Activated CD4-positive, alpha-beta memory T cell treated with anti-CD3 and anti-CD28 coated beads for 36 hours (primary cell): Measurements from ENCODE around the gene FAM47E. TPM values are rescaled to one million over a fixed set of nuclear protein-coding genes. Genes with fewer than 3 reads are reported as not detected.

ENCODE experiments used
- CTCF ChIA-PET: fragments of 350-600 bp; sonication (Branson Sonifier 250); formaldehyde crosslinking; loops from one replicate; lab custom pipeline; 2021; ENCODE audit warnings: antibody characterized with exemption, inconsistent platforms; lab: Charles Lee
- POLR2A ChIA-PET: fragments of 350-600 bp; sonication (Branson Sonifier 250); formaldehyde crosslinking; loops from one replicate; lab custom pipeline; 2021; ENCODE audit warnings: antibody characterized with exemption; lab: Charles Lee
- DNase-seq: peaks from one replicate; pipeline ENCODE4 v3.0.0-alpha.2; 2020
- H3K27ac Mint-ChIP-seq: one replicate; pipeline ENCODE4 v1.8.0; 2021; ENCODE audit warnings: mixed read lengths
- H3K27me3 Mint-ChIP-seq: one replicate; pipeline ENCODE4 v1.8.0; 2021; ENCODE audit warnings: mixed read lengths
- H3K36me3 Mint-ChIP-seq: one replicate; pipeline ENCODE4 v1.8.0; 2021; ENCODE audit warnings: mixed read lengths
- H3K4me1 Mint-ChIP-seq: one replicate; pipeline ENCODE4 v1.8.0; 2021; ENCODE audit warnings: low read depth, mixed read lengths
- H3K4me3 Mint-ChIP-seq: one replicate; pipeline ENCODE4 v1.8.0; 2021; ENCODE audit warnings: mild to moderate bottlenecking, mixed read lengths
- H3K9me3 Mint-ChIP-seq: one replicate; pipeline ENCODE4 v1.8.0; 2021; ENCODE audit warnings: mixed read lengths
- intact Hi-C: fragments of 100-400 bp; cut with micrococcal nuclease; formaldehyde crosslinking; loops from one replicate; pipeline ENCODE4 v1.15.1; 2023
- total RNA-seq, 2 experiments: library from RNA; stranded (reverse); gene quantifications; one replicate each; pipeline ENCODE4 v1.2.3, GENCODE V29; 2021

FAM47E gene
- total RNA-seq, 2 experiments from 2014 or later = not detected

DNA sequence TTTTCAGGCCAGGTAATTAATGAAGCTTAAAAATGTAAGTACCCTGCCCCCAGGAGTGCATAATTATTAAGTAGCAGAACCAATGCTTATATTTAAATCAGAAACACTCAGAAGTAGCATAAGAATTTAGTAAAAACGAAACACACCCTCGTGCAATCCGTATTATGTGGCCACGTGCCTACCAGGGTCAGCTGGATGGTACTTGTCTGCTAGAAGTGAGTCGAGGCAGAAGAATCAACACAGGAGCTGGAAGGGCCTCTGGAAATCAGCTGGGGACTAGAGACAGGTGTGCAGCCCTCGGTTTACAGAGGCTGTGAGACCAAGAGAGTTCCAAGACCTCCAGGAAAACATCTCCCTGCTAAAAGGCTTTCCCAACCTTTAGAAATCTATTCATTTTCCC lies 559 bp upstream of the FAM47E start:
- Mint-ChIP-seq H3K9me3 (no peaks in the 10 kb centered on the region), H3K27me3 (peaks cover 49% of the 10 kb centered on the region), H3K4me3 (peak overlapping the region; percentile 69), H3K36me3 (no peaks in the 10 kb centered on the region), H3K27ac (no peak overlapping the region), H3K4me1 (peaks cover 8% of the 10 kb centered on the region)
- POLR2A ChIA-PET = interaction anchor here (0.5 kb wide), 1 partner anchor 338 kb away, joined by 4 read pairs; no protein-coding TSS in a partner anchor
- CTCF ChIA-PET = interaction anchor here (0.8 to 1.4 kb wide), 3 partner anchors 11 to 127 kb away, joined by 3 to 6 read pairs (median 5); no protein-coding TSS in a partner anchor
- intact Hi-C loops = loop anchor here (5.0 kb wide), 3 partner anchors 56 to 126 kb away; partner anchors contain the start of gene STBD1
- peak; percentile 23 for DNase-seq

DNA sequence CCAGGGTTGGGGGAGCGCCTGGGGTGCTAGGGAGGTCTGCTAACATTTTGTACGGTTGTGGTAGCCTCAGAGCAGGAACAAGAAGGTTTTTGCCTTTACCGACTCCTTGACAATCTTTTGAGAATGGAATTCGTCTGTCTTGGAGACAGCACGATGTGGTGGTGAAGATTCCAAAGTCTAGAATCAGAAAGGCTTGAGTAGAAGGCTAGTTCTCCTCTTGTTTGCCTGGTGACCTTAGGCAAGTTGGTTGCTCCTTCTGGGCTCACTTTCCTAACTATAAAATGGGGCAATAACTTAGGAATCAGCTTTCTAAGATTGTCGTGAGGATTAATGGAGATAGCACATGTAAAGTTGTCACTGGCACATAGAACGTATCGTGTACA lies 741 bp downstream of the FAM47E start:
- Mint-ChIP-seq H3K27me3 (peaks cover 54% of the 10 kb centered on the region), H3K9me3 (no peaks in the 10 kb centered on the region), H3K36me3 (no peaks in the 10 kb centered on the region), H3K4me3 (no peak overlapping the region), H3K27ac (no peak overlapping the region), H3K4me1 (peaks cover 8% of the 10 kb centered on the region)
- ChIA-PET POLR2A (no interaction called here), CTCF (interaction anchor here (1.1 to 2.1 kb wide), 2 partner anchors 73 to 126 kb away, joined by 3 to 10 read pairs; no protein-coding TSS in a partner anchor)
- intact Hi-C loops = loop anchor here (5.0 kb wide), 3 partner anchors 55 to 125 kb away; partner anchors contain the start of gene STBD1
- no peak for DNase-seq

DNA sequence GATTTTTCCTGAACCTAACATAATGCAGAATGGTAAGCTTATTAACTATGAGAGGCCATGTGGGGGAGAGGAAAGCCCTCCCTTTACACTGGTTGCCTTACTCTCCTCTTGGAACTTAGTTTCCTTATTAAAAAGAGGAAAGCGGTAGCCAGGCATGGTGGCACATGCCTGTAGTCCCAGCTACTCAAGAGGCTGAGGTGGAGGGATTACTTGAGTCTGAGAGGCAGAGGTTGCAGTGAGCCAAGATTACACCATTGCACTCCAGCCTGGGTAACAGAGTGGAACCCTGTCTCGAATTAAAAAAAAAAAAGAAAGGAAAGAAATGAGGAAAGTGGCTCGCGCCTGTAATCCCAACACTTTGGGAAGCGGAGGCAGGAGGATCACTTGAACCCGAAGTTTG lies 2.0 kb downstream of the FAM47E start:
- intact Hi-C loops = loop anchor here (5.0 kb wide), 3 partner anchors 54 to 124 kb away; partner anchors contain the start of gene STBD1
- Mint-ChIP-seq H3K9me3 (no peaks in the 10 kb centered on the region), H3K36me3 (no peaks in the 10 kb centered on the region), H3K27ac (no peak overlapping the region), H3K4me3 (no peak overlapping the region), H3K27me3 (peaks cover 52% of the 10 kb centered on the region), H3K4me1 (peaks cover 8% of the 10 kb centered on the region)
- ChIA-PET CTCF (interaction anchor here (1.3 to 2.1 kb wide), 2 partner anchors 9 to 124 kb away, joined by 4 to 10 read pairs; no protein-coding TSS in a partner anchor), POLR2A (no interaction called here)
- no peak for DNase-seq

DNA sequence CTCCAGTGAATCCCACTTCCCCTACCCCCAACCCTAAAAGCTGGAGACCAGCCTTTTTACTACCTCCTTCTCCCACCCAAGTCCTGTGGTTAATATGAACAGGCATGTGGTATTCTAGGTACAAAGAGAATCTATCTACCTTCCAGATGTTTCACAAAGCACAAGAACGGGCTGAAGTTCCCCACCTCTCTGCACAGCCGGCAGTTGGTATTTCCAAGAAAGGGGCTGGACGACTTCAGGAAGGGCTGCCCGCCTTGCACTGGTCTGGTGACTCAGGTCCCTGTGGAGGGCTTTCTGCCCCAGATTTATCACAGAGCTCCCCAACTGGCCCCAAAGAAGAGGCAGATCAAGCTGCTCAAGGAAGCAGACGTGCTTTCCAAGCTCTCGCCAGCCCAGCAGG lies 4.5 kb downstream of the FAM47E start:
- ChIA-PET CTCF (interaction anchor here (1.4 to 1.7 kb wide), 2 partner anchors 76 to 122 kb away, joined by 3 to 6 read pairs; no protein-coding TSS in a partner anchor), POLR2A (no interaction called here)
- no peak overlapping the region for H3K4me3 Mint-ChIP-seq
- no peak for DNase-seq
- H3K36me3 Mint-ChIP-seq = no peaks in the 10 kb centered on the region
- H3K27me3 Mint-ChIP-seq = peaks cover 38% of the 10 kb centered on the region
- H3K27ac Mint-ChIP-seq = no peak overlapping the region
- peaks cover 5% of the 10 kb centered on the region for H3K4me1 Mint-ChIP-seq
- H3K9me3 Mint-ChIP-seq = no peaks in the 10 kb centered on the region
- intact Hi-C loops = no loop called here

DNA sequence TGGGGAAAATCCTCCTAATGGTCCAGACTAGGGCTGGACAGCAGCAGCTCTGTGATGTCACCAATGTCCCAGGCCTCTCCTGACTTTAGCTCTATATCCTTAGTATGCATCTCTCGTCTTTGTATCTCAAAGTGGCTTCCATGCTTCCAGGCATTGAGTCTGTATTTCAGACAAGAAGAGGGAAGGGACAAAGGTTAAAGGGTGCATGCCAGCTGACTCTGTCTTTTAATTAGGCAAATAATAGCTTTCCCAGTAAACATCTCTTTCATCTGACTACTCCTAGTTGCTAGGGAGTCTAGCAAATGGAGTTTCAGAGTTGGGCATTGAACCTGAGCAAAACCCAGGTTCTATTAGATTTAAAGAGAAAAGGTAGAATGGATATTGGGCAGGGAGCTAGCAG lies 5.4 kb downstream of the FAM47E start:
- no peak for DNase-seq
- H3K27ac Mint-ChIP-seq = no peak overlapping the region
- H3K4me3 Mint-ChIP-seq = no peak overlapping the region
- H3K27me3 Mint-ChIP-seq = peaks cover 33% of the 10 kb centered on the region
- ChIA-PET POLR2A (no interaction called here), CTCF (interaction anchor here (1.4 kb wide), 1 partner anchor 77 kb away, joined by 3 read pairs; no protein-coding TSS in a partner anchor)
- no peaks in the 10 kb centered on the region for H3K36me3 Mint-ChIP-seq
- H3K4me1 Mint-ChIP-seq = no peaks in the 10 kb centered on the region
- no peaks in the 10 kb centered on the region for H3K9me3 Mint-ChIP-seq
- intact Hi-C loops = no loop called here

DNA sequence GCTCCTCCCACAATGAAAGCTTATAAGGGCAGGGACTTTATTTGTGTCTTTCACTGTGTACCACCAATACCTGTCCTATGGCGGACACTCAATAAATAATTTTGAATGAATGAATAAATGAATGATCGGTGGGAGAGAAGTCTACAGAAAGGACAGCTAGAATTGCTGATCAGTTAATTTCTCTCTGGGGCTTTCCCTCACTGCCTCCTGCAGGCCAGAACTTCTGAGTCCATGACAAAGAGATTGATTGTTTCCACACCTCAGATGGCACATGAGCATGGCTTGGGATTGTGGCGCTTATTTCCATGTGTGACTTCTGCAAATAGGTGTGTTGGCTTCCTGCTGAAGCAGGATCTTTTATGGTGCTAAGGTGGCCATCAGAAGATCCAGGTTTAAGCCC lies 6.3 kb downstream of the FAM47E start:
- H3K9me3 Mint-ChIP-seq = no peaks in the 10 kb centered on the region
- ChIA-PET POLR2A (no interaction called here), CTCF (interaction anchor here (1.0 kb wide), 1 partner anchor 120 kb away, joined by 3 read pairs; no protein-coding TSS in a partner anchor)
- no peak overlapping the region for H3K27ac Mint-ChIP-seq
- no peak overlapping the region for H3K4me3 Mint-ChIP-seq
- no peaks in the 10 kb centered on the region for H3K4me1 Mint-ChIP-seq
- H3K36me3 Mint-ChIP-seq = no peaks in the 10 kb centered on the region
- intact Hi-C loops = no loop called here
- peaks cover 26% of the 10 kb centered on the region for H3K27me3 Mint-ChIP-seq
- DNase-seq = no peak

DNA sequence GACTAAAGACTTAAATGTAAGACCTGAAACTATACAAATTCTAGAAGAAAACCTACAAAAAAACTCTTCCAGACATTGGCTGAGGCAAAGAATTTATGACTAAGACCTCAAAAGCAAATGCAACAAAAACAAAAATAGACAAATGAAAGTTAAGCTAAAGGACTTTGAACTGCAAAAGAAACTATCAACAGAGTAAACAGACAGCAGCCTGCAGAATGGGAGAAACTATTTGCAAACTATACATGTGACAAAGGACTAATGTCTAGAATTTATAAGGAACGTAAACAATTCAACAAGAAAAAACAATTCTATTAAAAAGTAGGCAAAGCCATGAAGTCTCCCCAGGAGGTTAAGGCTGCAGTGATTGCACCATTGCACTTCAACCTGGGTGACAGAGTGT lies 9.1 kb downstream of the FAM47E start:
- CTCF ChIA-PET = interaction anchor here (0.5 to 1.2 kb wide), 2 partner anchors 9 to 117 kb away, joined by 3 read pairs; no protein-coding TSS in a partner anchor
- H3K4me1 Mint-ChIP-seq = no peaks in the 10 kb centered on the region

DNA sequence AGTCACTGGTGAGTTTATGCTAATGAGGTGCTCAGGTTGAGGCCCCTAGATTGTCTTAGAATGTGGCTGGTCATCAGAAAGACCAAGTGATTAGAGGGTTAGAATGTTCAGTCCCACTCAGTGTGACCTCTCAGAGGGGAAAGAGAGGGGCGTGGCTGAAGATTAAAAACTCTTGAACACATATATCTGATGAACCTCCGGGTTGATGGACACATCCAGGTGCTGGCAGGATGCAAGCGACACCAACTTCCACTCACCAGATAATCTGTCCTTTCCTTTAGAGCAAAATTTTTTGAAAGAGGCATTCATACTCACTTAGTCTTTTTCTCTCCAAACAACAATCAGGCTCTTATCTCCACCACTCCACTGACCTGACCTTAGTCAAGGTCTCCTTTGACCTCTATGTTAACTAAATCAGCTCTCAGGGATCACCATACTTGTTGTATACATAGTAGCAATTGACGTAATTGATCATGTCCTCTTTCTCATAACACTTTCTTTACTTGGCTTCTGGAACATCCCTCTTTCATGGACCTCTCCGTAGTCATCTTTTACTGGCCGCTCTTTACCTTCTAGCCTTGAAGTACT lies 14.2 kb downstream of the FAM47E start:
- intact Hi-C loops = no loop called here
- Mint-ChIP-seq H3K4me3 (no peak overlapping the region), H3K27me3 (peaks cover 4% of the 10 kb centered on the region), H3K27ac (no peak overlapping the region), H3K36me3 (no peaks in the 10 kb centered on the region), H3K4me1 (no peaks in the 10 kb centered on the region), H3K9me3 (no peaks in the 10 kb centered on the region)
- POLR2A ChIA-PET = no interaction called here
- CTCF ChIA-PET = no interaction called here
- DNase-seq = no peak

More for the DNA sequence above, 9.1 kb downstream of the FAM47E start:
- no peak for DNase-seq
- Mint-ChIP-seq H3K27ac (no peak overlapping the region), H3K27me3 (peaks cover 11% of the 10 kb centered on the region), H3K9me3 (no peaks in the 10 kb centered on the region), H3K36me3 (no peaks in the 10 kb centered on the region), H3K4me3 (no peak overlapping the region)
- intact Hi-C loops = no loop called here
- POLR2A ChIA-PET = no interaction called here

DNA sequence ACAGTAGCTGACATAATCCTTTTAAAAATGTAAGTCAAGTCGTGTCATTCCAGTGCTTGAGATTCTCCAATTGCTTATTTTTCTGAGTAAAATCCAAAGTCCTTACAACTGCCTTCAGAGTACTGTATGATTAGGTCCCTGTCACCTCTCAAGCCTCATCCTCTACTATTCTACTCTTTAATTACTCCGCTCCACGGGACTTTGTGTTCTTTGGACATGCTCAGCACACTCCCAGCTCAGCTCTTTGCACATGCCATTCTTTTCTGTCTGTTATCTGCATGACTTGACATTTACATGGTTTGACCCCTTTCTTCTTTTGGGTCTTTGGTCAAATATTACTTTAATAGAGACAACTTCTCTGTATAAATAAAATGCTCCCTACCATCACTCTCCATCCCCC lies 15.1 kb downstream of the FAM47E start:
- H3K4me3 Mint-ChIP-seq = no peak overlapping the region
- no peaks in the 10 kb centered on the region for H3K36me3 Mint-ChIP-seq
- CTCF ChIA-PET = interaction anchor here (1.7 kb wide), 1 partner anchor 112 kb away, joined by 5 read pairs; no protein-coding TSS in a partner anchor
- POLR2A ChIA-PET = no interaction called here
- peaks cover 4% of the 10 kb centered on the region for H3K27me3 Mint-ChIP-seq
- intact Hi-C loops = no loop called here
- H3K27ac Mint-ChIP-seq = no peak overlapping the region
- no peaks in the 10 kb centered on the region for H3K9me3 Mint-ChIP-seq
- no peaks in the 10 kb centered on the region for H3K4me1 Mint-ChIP-seq
- DNase-seq = no peak

DNA sequence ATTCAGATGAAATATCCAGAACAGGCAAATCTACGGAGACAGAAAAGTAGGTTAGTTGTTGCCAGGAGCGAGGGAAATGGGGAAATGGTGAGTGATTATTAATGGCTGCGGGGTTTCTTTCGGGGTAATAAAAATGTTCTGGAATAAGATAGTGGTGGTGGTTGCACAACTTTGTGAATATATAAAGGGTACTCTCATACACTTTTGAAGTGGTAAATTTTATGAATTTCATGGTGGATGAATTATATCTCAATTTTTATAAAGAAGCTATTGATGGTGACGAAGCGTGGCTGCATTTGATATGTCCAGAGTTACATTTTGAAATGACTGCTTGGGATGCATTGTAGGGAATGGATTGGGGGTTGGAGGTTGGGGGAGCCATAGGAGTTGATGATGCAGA lies 16.3 kb downstream of the FAM47E start:
- H3K4me3 Mint-ChIP-seq = no peak overlapping the region
- H3K9me3 Mint-ChIP-seq = no peaks in the 10 kb centered on the region
- ChIA-PET CTCF (interaction anchor here (1.0 to 1.7 kb wide), 3 partner anchors 88 to 111 kb away, joined by 4 to 5 read pairs (median 4); no protein-coding TSS in a partner anchor), POLR2A (no interaction called here)
- no peak for DNase-seq
- peaks cover 4% of the 10 kb centered on the region for H3K27me3 Mint-ChIP-seq
- intact Hi-C loops = no loop called here
- H3K27ac Mint-ChIP-seq = no peak overlapping the region
- no peaks in the 10 kb centered on the region for H3K36me3 Mint-ChIP-seq
- no peaks in the 10 kb centered on the region for H3K4me1 Mint-ChIP-seq

DNA sequence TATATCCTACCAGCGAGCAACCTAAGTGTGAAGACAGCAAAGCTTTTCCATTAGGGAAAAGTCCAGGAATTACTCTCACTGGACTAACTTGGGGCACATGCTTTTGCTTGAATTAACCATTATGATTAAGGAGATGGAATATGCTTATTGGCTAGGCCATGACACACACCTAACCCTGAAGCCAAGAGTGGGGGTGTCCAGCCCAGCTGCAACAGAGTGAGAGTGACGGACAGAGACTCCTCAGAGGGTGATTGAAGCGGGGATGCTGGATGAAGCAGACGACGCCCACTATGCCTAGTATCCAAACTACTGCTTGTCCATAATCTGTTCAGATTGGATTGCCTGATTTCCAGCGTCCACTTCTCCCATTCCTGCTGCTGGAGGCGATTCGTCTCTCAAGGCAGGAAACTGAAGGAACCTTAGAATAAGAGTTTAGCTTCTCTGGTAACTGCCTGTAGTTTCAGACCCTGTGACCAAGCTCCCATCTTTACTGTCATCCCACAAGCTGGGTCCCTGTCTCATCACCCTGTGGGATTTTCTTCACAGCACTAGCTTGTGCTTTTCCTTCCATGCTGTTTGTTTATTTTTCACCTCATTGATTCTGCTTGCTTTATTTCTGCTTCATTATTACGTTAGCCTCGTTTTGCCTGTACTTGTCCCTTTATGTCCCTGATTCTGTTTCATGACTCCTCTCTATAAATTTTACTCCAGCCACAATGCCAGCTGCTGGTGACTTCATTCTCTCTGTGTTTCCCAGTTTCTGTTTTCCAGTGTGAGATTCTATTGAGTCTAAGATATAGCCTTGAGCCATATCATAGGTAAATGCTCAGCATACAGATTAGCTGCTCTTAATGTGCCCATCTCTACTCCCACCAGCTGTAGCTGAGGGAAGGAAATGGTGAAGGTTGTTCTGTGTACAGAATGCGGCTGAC lies 19.0 kb downstream of the FAM47E start:
- DNase-seq = no peak
- Mint-ChIP-seq H3K4me3 (no peak overlapping the region), H3K27ac (no peak overlapping the region), H3K9me3 (no peaks in the 10 kb centered on the region), H3K27me3 (peaks cover 4% of the 10 kb centered on the region), H3K4me1 (no peaks in the 10 kb centered on the region), H3K36me3 (no peaks in the 10 kb centered on the region)
- ChIA-PET POLR2A (no interaction called here), CTCF (interaction anchor here (0.7 kb wide), 1 partner anchor 10 kb away, joined by 3 read pairs; no protein-coding TSS in a partner anchor)
- intact Hi-C loops = no loop called here

DNA sequence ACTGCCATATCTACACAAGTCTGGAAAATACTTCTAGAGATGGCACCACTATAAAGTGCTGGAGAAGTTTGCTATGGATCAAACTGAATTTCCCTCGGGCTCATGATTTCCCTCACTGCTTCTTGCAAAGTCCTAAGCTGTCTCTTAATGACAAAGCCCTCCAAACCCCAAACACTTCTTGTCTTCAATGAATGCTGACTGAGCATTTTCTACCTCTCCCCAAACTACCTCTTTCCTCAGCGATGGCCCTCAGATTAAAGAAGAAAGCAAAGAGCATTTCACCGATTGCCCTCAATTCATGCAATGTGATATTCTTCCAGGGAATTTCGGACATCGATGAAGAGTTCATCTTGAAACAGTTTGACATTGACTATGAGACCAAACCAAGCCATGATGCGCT lies 19.7 kb downstream of the FAM47E start:
- POLR2A ChIA-PET = no interaction called here
- H3K27me3 Mint-ChIP-seq = peaks cover 4% of the 10 kb centered on the region
- H3K36me3 Mint-ChIP-seq = no peaks in the 10 kb centered on the region
- H3K4me1 Mint-ChIP-seq = no peaks in the 10 kb centered on the region
- H3K4me3 Mint-ChIP-seq = no peak overlapping the region
- no peak overlapping the region for H3K27ac Mint-ChIP-seq
- intact Hi-C loops = no loop called here
- CTCF ChIA-PET = no interaction called here
- no peak for DNase-seq
- no peaks in the 10 kb centered on the region for H3K9me3 Mint-ChIP-seq
